HCT116 (cell line): ENCODE measurements around the gene CNKSR3. TPM values are rescaled to one million over a fixed set of nuclear protein-coding genes. Genes with fewer than 3 reads are reported as not detected.

Experiments used
- ATAC-seq: fragments of 200-7000 bp; cut with Tn5 transposase; 2 replicates; pipeline ENCODE4 v1.9.1; 2020; ENCODE audit warnings: mild to moderate bottlenecking, moderate library complexity
- BruUV-seq: library from RNA; stranded (reverse); fragments of 400-500 nt; replicated peaks from 2 replicates; lab custom pipeline; 2021; lab: Mats Ljungman, UMichigan
- CTCF ChIA-PET: fragments of 300-600 bp; sonication (Branson Sonifier 250); formaldehyde crosslinking; loops from one replicate; lab custom pipeline; 2021; ENCODE audit warnings: antibody characterized with exemption; lab: Charles Lee
- POLR2A ChIA-PET: fragments of 300-600, 350-600 bp; sonication (Branson Sonifier 250); formaldehyde crosslinking; loops from one replicate; lab custom pipeline; 2021; ENCODE audit warnings: antibody characterized with exemption; lab: Charles Lee
- RAD21 ChIA-PET, 2 experiments: fragments of 300-600 bp; sonication (Branson Sonifier 250); formaldehyde crosslinking; loops; one replicate each; lab custom pipeline; 2023; ENCODE audit warnings: low total read pairs in 2 of 2; ENCODE audit not compliant: uncharacterized antibody in 2 of 2, unreplicated experiment in 2 of 2, low non-redundant PET in 1 of 2; lab: Charles Lee
- DNase-seq: peaks from one replicate; pipeline ENCODE4 v3.0.0-alpha.2; 2010; ENCODE audit warnings: low read depth, low spot score
- H2AFZ ChIP-seq: fragments of 200-600 bp; shearing (Covaris generic), sonication (generic); 2 replicates; pipeline ENCODE4 v1.6.1; 2017; ENCODE audit warnings: low read depth, mixed run types, mixed read lengths, antibody characterized with exemption, low read length; ENCODE audit not compliant: poor library complexity, severe bottlenecking
- H3K27ac ChIP-seq: 2 replicates; pipeline ENCODE4 v1.5.1; 2012; ENCODE audit warnings: low read depth, low read length
- H3K27me3 ChIP-seq: fragments of 200-600 bp; sonication (generic); 2 replicates; pipeline ENCODE4 v1.6.1; 2016; ENCODE audit warnings: mixed run types, low read length, mixed read lengths; ENCODE audit not compliant: insufficient read depth
- H3K36me3 ChIP-seq, 2 experiments: fragments of 200-500 bp in 1 of 2; fragments of 200-600 bp in 1 of 2; sonication (Bioruptor generic) in 1 of 2; sonication (generic) in 1 of 2; 2 replicates each; pipeline versions ENCODE4 v1.5.1 to v1.6.1; 2014 to 2016; ENCODE audit warnings: low read length in 2 of 2, inconsistent platforms in 1 of 2, mixed read lengths in 1 of 2, mixed run types in 1 of 2; ENCODE audit not compliant: insufficient read depth in 2 of 2, control insufficient read depth in 1 of 2
- H3K4me1 ChIP-seq, 2 experiments: fragments of 200-600 bp in 1 of 2; sonication (generic) in 1 of 2; 2 replicates each; pipeline versions ENCODE4 v1.5.1 to v1.6.1; 2012 to 2017; ENCODE audit warnings: low read length in 2 of 2, inconsistent platforms in 1 of 2, mild to moderate bottlenecking in 1 of 2, mixed read lengths in 1 of 2, mixed run types in 1 of 2, moderate library complexity in 1 of 2; ENCODE audit not compliant: insufficient read depth in 2 of 2, control insufficient read depth in 1 of 2
- H3K4me2 ChIP-seq: fragments of 200-600 bp; sonication (generic); 2 replicates; pipeline ENCODE4 v1.6.1; 2017; ENCODE audit warnings: mixed run types, low read length, mixed read lengths
- H3K4me3 ChIP-seq, 2 experiments: fragments of 200-600 bp in 1 of 2; sonication (generic) in 1 of 2; replicated peaks in 1 of 2; 2 replicates each; pipeline ENCODE4 v1.5.1; 2011 to 2016; ENCODE audit warnings: low read length in 2 of 2, control low read depth in 1 of 2, low read depth in 1 of 2, mild to moderate bottlenecking in 1 of 2, mixed read lengths in 1 of 2, mixed run types in 1 of 2
- H3K79me2 ChIP-seq: fragments of 200-600 bp; sonication (generic); 2 replicates; pipeline ENCODE4 v1.6.1; 2017; ENCODE audit warnings: mild to moderate bottlenecking, mixed run types, low read length, moderate library complexity, mixed read lengths; ENCODE audit not compliant: insufficient read depth
- H3K9ac ChIP-seq: fragments of 200-600 bp; sonication (generic); 2 replicates; pipeline ENCODE4 v1.6.1; 2016; ENCODE audit warnings: low read length, mixed read lengths
- H3K9me2 ChIP-seq: fragments of 200-600 bp; sonication (generic), shearing (Covaris generic); 2 replicates; pipeline ENCODE4 v1.6.1; 2017; ENCODE audit warnings: mixed run types, mild to moderate bottlenecking, moderate library complexity; ENCODE audit not compliant: insufficient read depth
- H3K9me3 ChIP-seq, 2 experiments: fragments of 200-500 bp in 1 of 2; fragments of 200-600 bp in 1 of 2; sonication (Bioruptor generic) in 1 of 2; sonication (generic) in 1 of 2; 2 replicates each; pipeline ENCODE4 v1.6.1; 2014 to 2017; ENCODE audit warnings: low read length in 2 of 2, mixed read lengths in 2 of 2, inconsistent platforms in 1 of 2, low read depth in 1 of 2, mild to moderate bottlenecking in 1 of 2, mixed run types in 1 of 2, moderate library complexity in 1 of 2; ENCODE audit not compliant: control insufficient read depth in 1 of 2, insufficient read depth in 1 of 2
- H4K20me1 ChIP-seq: fragments of 200-600 bp; sonication (generic), shearing (Covaris generic); 2 replicates; pipeline ENCODE4 v1.6.1; 2017; ENCODE audit warnings: mixed run types, mild to moderate bottlenecking, moderate library complexity; ENCODE audit not compliant: insufficient read depth
- CBX3 ChIP-seq: IDR thresholded peaks from 2 replicates; pipeline ENCODE4 v1.6.1; 2012; ENCODE audit warnings: low read depth
- EGR1 ChIP-seq: IDR thresholded peaks from 2 replicates; pipeline ENCODE4 v1.6.1; 2012; ENCODE audit warnings: low read depth
- EZH2 ChIP-seq: fragments of 200-600 bp; sonication (generic); IDR thresholded peaks from 2 replicates; pipeline ENCODE4 v1.6.1; 2017; ENCODE audit warnings: antibody characterized with exemption, mixed run types
- EZH2phosphoT487 ChIP-seq: fragments of 200-600 bp; IDR thresholded peaks from 2 replicates; pipeline ENCODE4 v1.6.1; 2018; ENCODE audit warnings: antibody characterized with exemption, borderline replicate concordance
- FOSL1 ChIP-seq: IDR thresholded peaks from 2 replicates; pipeline ENCODE4 v1.6.1; 2012; ENCODE audit warnings: low read depth
- JUND ChIP-seq: IDR thresholded peaks from 2 replicates; pipeline ENCODE4 v1.6.1; 2012
- POLR2AphosphoS5 ChIP-seq: IDR thresholded peaks from 2 replicates; pipeline ENCODE4 v1.6.1; 2011; ENCODE audit warnings: mild to moderate bottlenecking, low read depth, low read length, moderate library complexity
- RAD21 ChIP-seq: IDR thresholded peaks from 2 replicates; pipeline ENCODE4 v1.6.1; 2012; ENCODE audit warnings: low read depth, mild to moderate bottlenecking
- REST ChIP-seq: IDR thresholded peaks from 2 replicates; pipeline ENCODE4 v1.6.1; 2012; ENCODE audit warnings: low read depth
- SP1 ChIP-seq: IDR thresholded peaks from 2 replicates; pipeline ENCODE4 v1.6.1; 2012; ENCODE audit warnings: low read depth
- SRF ChIP-seq: IDR thresholded peaks from 2 replicates; pipeline ENCODE4 v1.6.1; 2012; ENCODE audit warnings: low read depth
- YY1 ChIP-seq: IDR thresholded peaks from 2 replicates; pipeline ENCODE4 v1.6.1; 2011; ENCODE audit warnings: low read length, low read depth, moderate library complexity, mild to moderate bottlenecking; ENCODE audit not compliant: insufficient replicate concordance; ENCODE audit errors: extremely low read depth
- ZBTB33 ChIP-seq: IDR thresholded peaks from 2 replicates; pipeline ENCODE4 v1.6.1; 2011; ENCODE audit warnings: mild to moderate bottlenecking, low read length, moderate library complexity; ENCODE audit not compliant: insufficient replicate concordance; ENCODE audit errors: extremely low read depth
- ZNF274 ChIP-seq: fragments of 200-500 bp; sonication (Bioruptor generic); IDR thresholded peaks from 2 replicates; pipeline ENCODE4 v1.6.1; 2014; ENCODE audit warnings: mild to moderate bottlenecking, low read depth, low read length, inconsistent platforms
- intact Hi-C: fragments of 100-400 bp; cut with micrococcal nuclease; formaldehyde crosslinking; loops from 2 replicates; pipeline ENCODE4 v1.10.0; 2022
- total RNA-seq: library from RNA; stranded (reverse); gene quantifications from one replicate; pipeline ENCODE4 v1.2.1, GENCODE V29; 2021; ENCODE audit not compliant: unreplicated experiment

Gene CNKSR3
- total RNA-seq, 1 experiment from 2014 or later, result 15.4 TPM

- H3K27me3 ChIP-seq, result no peaks in the 10 kb centered on the region
- RAD21 ChIA-PET, result no interaction called here
- H3K27ac ChIP-seq, result no peak overlapping the region
- H3K4me1 ChIP-seq, result no peaks in the 10 kb centered on the region
- ATAC-seq (no peak), DNase-seq (no peak)
- no peaks in the 10 kb centered on the region for H3K36me3 ChIP-seq
- no peaks in the 10 kb centered on the region for H3K79me2 ChIP-seq
- intact Hi-C loops, result no loop called here
- TF ChIP-seq CBX3 (no peak), REST (no peak), ZBTB33 (no peak), EZH2phosphoT487 (no peak), POLR2AphosphoS5 (no peak), YY1 (no peak), RAD21 (no peak), FOSL1 (no peak), EGR1 (no peak), EZH2 (no peak), JUND (no peak), ZNF274 (no peak), SP1 (no peak), SRF (no peak)
- no peaks in the 10 kb centered on the region for H3K9me2 ChIP-seq
- H3K4me3 ChIP-seq, result no peak overlapping the region
- POLR2A ChIA-PET, result no interaction called here
- BruUV-seq, result no TSS peak
- H4K20me1 ChIP-seq, result no peaks in the 10 kb centered on the region
- no peak overlapping the region for H2AFZ ChIP-seq
- H3K9me3 ChIP-seq, result no peaks in the 10 kb centered on the region
- no peak overlapping the region for H3K4me2 ChIP-seq
- H3K9ac ChIP-seq, result no peak overlapping the region
- CTCF ChIA-PET, result no interaction called here
Observed at GRCh38 chr6:154528310-154528915, 17.9 kb upstream of the CNKSR3 start.
